SKM-1 (cell line): Measurements from ENCODE around the gene MBOAT7.

Source experiments
- DNase-seq: peaks from one replicate; lab custom pipeline; 2025; ENCODE audit not compliant: unreplicated experiment; lab: John Stamatoyannopoulos, UW

The MBOAT7 gene

GRCh38 chr19:54147676-54148075, 41.7 kb downstream of the MBOAT7 start:
- DNase-seq = no peak

- DNase-seq = no peak
These were observed 43.7 kb downstream of the MBOAT7 start for GRCh38 chr19:54145541-54146158.

- no peak for DNase-seq
These were observed 47.1 kb downstream of the MBOAT7 start for GRCh38 chr19:54142166-54142780.

- no peak for DNase-seq
These were observed 48.0 kb downstream of the MBOAT7 start for GRCh38 chr19:54141356-54141755.

GRCh38 chr19:54138489-54139256, 50.7 kb downstream of the MBOAT7 start:
- no peak for DNase-seq

GRCh38 chr19:54137699-54138488, 51.5 kb downstream of the MBOAT7 start, which contains the start of gene CNOT3:
Gene CNOT3, plus strand, starts transcription at chr19:54137762. Its CDS starts 5,217 bp downstream, at chr19:54142979.
- DNase-seq = no peak

- peak; percentile 95 for DNase-seq
These were observed 52.3 kb downstream of the MBOAT7 start for GRCh38 chr19:54136864-54137698.

- DNase-seq = no peak
These were observed 53.1 kb downstream of the MBOAT7 start for GRCh38 chr19:54136086-54136863.

- no peak for DNase-seq
These were observed 55.3 kb downstream of the MBOAT7 start for GRCh38 chr19:54133957-54134590.

GRCh38 chr19:54133312-54133956, 55.9 kb downstream of the MBOAT7 start:
- DNase-seq = no peak

GRCh38 chr19:54129617-54129996, 59.8 kb downstream of the MBOAT7 start:
- no peak for DNase-seq

- DNase-seq = no peak
These were observed 60.4 kb downstream of the MBOAT7 start for GRCh38 chr19:54128796-54129616.

- DNase-seq = no peak
These were observed 61.0 kb downstream of the MBOAT7 start for GRCh38 chr19:54128441-54128725.

GRCh38 chr19:54127688-54128440, 61.5 kb downstream of the MBOAT7 start:
- DNase-seq = no peak

GRCh38 chr19:54125713-54126112, 63.7 kb downstream of the MBOAT7 start:
- no peak for DNase-seq

GRCh38 chr19:54124393-54124792, 65.0 kb downstream of the MBOAT7 start:
- no peak for DNase-seq

- DNase-seq = no peak
These were observed 65.7 kb downstream of the MBOAT7 start for GRCh38 chr19:54123682-54124081.
